K562 (cell line): Measurements from ENCODE around the gene NDC1. TPM values are rescaled to one million over a fixed set of nuclear protein-coding genes. Genes with fewer than 3 reads are reported as not detected.

Experiments
- ARHGAP35 ChIP-seq: fragments of 450-650 bp; IDR thresholded peaks from 2 replicates; pipeline ENCODE4 v1.6.1; 2018; ENCODE audit not compliant: partially characterized antibody
- CBFB ChIP-seq: sonication (generic); formaldehyde crosslinking; IDR thresholded peaks from 2 replicates; pipeline ENCODE4 v1.4.0; 2020; ENCODE audit warnings: mild to moderate bottlenecking, missing genetic modification reagents
- SMARCB1 ChIP-seq: IDR thresholded peaks from 2 replicates; pipeline ENCODE4 v1.6.1; 2011; ENCODE audit warnings: improper control_type of control experiment, low read depth; ENCODE audit not compliant: insufficient read length
- U2AF1 ChIP-seq: fragments of 200-400 bp; formaldehyde crosslinking; optimal IDR thresholded peaks from 2 replicates; pipeline ENCODE3; 2017; ENCODE audit warnings: mild to moderate bottlenecking, low read depth, low read length, moderate library complexity
- XRCC4 ChIP-seq: IDR thresholded peaks from one replicate; pipeline ENCODE4 v1.6.1; 2011; ENCODE audit not compliant: insufficient read depth, insufficient read length; ENCODE audit errors: extremely low read depth
- ZNF239 ChIP-seq: fragments of 250-450 bp; sonication (Bioruptor Pico); IDR thresholded peaks from 2 replicates; pipeline ENCODE4 v1.4.0; 2020; ENCODE audit warnings: mild to moderate bottlenecking
- polyA plus RNA-seq, 8 experiments: library from polyadenylated mRNA; depleted of rRNA in 4 of 8; stranded (reverse) in 5 of 8; unstranded in 3 of 8; fragments of >200 nt; fragmentation: Nextera tagmentation in 2 of 8; fragmentation: Illumina TruSeq in 1 of 8; extraction: Ambion mirVana in 2 of 8; extraction: Trizol in 1 of 8; gene quantifications; 2 replicates each; pipeline versions ENCODE4 v1.2.1 to v1.2.3, GENCODE V29; 2011 to 2014; ENCODE audit warnings: inconsistent platforms in 1 of 8, missing spikeins in 1 of 8
- total RNA-seq, 7 experiments: library from RNA; depleted of rRNA in 6 of 7; stranded (reverse); fragments of >200 nt in 6 of 7; fragmentation: Illumina TruSeq in 2 of 7; extraction: Trizol in 2 of 7; gene quantifications; 2 replicates each; pipeline versions ENCODE4 v1.2.1 to v1.2.3, GENCODE V29; 2011 to 2021; ENCODE audit warnings: low replicate concordance in 1 of 7
- TF ChIP-seq, protein P1 (sequence below): fragments of 250-450 bp; sonication (Bioruptor Pico); IDR thresholded peaks from 2 replicates; pipeline ENCODE4 v1.5.0; 2021; ENCODE audit warnings: mild to moderate bottlenecking, moderate library complexity
- TF ChIP-seq, protein P2 (sequence below): fragments of 200-800 bp; sonication (Bioruptor generic); IDR thresholded peaks from 2 replicates; pipeline ENCODE4 v1.6.1; 2017; ENCODE audit warnings: missing genetic modification characterization, missing compliant biosample characterization
- TF ChIP-seq, protein P3 (sequence below), 2 experiments: fragments of 450-650 bp; IDR thresholded peaks; 2 replicates each; pipeline ENCODE4 v1.6.1; 2018; ENCODE audit warnings: mild to moderate bottlenecking in 2 of 2, low read depth in 1 of 2; ENCODE audit not compliant: partially characterized antibody in 2 of 2
- TF ChIP-seq, protein P4 (sequence below): fragments of 450-650 bp; IDR thresholded peaks from 2 replicates; pipeline ENCODE4 v1.6.1; 2017; ENCODE audit warnings: antibody characterized with exemption, mild to moderate bottlenecking
- TF ChIP-seq, protein P5 (sequence below): sonication (generic); formaldehyde crosslinking; IDR thresholded peaks from 2 replicates; pipeline ENCODE4 v1.8.0; 2022; ENCODE audit warnings: missing genetic modification reagents, mild to moderate bottlenecking, moderate library complexity, borderline replicate concordance

Gene NDC1
- total and polyA plus RNA-seq, 9 of the 15 experiments (the other 6 are each of a cell fraction or from before 2014, with no cell fraction given): 26.9 to 102 (median 64.5) TPM

DNA sequence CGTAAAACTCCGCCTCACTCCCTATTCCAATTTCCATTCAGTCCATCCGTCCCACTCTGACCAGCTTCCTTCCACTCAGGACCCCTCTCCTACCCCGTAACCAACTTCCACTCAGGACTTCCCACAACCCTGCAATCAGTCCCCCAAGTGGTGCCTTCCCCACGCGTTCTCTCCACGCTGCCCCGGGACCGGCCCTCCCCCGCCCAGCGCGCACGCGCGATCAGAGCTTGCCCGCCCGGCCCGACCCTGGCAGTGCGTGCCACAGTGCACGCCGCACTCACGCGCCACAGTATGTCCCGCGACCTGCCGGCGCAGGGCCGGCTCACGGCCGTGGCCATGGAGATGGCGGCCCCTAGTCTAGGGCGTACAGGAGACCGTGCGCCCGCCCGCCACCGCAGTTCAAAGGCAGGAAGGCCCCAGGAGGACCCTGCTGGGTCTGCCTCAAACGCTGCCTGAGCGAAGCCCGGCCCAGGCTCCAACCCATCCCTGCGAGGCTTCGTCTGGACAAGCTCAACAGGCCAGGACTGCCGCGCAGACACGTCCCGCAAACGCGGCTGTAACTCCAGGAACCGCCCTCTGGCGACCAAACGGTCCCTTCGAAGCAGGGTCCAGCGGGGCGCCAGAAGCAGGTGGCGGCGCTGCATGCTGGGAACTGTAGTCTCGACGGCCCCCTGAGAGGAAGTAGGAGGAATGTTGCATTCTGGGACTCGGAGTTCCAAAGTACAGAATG is at the start of gene NDC1 (continued):
- TF ChIP-seq, protein P1, sequence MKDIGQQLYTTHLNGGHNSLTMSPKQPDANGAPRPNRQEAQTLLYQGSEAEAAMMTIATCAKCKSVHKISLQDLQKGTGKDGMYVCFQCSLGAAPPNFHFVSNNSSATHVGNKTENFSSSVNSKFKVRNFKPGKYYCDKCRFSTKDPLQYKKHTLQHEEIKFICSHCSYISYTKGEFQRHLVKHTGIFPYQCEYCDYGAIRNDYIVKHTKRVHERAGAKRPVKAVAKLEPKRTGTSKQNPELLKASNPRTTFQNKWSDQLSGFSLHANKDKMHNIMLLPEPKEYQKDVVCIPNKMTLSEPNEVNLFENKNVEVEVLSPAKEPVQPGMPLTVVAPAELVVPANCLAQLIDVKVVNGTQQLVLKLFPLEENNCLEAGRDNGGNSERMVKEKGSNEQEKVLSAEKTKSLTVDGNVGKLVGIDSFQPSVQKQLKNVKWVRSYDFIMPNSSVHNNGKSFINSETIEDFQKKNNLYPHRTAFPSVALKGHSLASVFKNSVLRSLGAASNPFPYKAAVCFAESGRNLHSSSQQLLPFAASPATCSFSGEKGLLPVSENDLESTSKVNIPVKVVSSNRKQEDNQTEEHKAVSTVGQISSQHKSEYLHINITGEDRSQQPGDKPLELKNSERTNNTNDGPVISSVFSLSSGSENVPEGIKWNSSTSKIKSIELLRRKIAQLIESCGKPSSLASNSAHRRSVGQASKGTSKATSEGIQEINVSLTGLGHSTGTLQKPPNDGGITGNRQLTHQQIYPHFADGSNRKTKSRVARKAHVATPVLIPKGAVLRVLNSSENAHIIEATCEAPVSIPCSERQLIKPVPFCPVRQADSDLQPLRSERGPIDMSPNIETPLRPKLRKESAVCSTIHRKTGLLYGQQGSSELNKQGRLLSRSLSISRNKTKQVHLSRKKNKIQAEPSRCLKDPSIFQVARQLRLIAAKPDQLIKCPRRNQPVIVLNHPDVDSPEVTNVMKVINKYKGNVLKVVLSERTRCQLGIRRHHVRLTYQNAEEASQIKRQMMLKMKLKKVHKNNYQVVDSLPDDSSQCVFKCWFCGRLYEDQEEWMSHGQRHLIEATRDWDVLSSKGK: no peak
- TF ChIP-seq CBFB: peak; percentile 75; the same call in 1 of the 2 replicates
- TF ChIP-seq, protein P2, sequence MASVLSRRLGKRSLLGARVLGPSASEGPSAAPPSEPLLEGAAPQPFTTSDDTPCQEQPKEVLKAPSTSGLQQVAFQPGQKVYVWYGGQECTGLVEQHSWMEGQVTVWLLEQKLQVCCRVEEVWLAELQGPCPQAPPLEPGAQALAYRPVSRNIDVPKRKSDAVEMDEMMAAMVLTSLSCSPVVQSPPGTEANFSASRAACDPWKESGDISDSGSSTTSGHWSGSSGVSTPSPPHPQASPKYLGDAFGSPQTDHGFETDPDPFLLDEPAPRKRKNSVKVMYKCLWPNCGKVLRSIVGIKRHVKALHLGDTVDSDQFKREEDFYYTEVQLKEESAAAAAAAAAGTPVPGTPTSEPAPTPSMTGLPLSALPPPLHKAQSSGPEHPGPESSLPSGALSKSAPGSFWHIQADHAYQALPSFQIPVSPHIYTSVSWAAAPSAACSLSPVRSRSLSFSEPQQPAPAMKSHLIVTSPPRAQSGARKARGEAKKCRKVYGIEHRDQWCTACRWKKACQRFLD: peak; percentile 98
- TF ChIP-seq ARHGAP35: no peak
- TF ChIP-seq XRCC4: no peak
- TF ChIP-seq, protein P3, sequence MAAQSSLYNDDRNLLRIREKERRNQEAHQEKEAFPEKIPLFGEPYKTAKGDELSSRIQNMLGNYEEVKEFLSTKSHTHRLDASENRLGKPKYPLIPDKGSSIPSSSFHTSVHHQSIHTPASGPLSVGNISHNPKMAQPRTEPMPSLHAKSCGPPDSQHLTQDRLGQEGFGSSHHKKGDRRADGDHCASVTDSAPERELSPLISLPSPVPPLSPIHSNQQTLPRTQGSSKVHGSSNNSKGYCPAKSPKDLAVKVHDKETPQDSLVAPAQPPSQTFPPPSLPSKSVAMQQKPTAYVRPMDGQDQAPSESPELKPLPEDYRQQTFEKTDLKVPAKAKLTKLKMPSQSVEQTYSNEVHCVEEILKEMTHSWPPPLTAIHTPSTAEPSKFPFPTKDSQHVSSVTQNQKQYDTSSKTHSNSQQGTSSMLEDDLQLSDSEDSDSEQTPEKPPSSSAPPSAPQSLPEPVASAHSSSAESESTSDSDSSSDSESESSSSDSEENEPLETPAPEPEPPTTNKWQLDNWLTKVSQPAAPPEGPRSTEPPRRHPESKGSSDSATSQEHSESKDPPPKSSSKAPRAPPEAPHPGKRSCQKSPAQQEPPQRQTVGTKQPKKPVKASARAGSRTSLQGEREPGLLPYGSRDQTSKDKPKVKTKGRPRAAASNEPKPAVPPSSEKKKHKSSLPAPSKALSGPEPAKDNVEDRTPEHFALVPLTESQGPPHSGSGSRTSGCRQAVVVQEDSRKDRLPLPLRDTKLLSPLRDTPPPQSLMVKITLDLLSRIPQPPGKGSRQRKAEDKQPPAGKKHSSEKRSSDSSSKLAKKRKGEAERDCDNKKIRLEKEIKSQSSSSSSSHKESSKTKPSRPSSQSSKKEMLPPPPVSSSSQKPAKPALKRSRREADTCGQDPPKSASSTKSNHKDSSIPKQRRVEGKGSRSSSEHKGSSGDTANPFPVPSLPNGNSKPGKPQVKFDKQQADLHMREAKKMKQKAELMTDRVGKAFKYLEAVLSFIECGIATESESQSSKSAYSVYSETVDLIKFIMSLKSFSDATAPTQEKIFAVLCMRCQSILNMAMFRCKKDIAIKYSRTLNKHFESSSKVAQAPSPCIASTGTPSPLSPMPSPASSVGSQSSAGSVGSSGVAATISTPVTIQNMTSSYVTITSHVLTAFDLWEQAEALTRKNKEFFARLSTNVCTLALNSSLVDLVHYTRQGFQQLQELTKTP (IDR thresholded peaks at IDR 0.05; ENCODE audit: low read depth in 1 of 2, partially characterized antibody in 2 of 2): peak; percentile 82 to 100
- TF ChIP-seq SMARCB1: no peak
- TF ChIP-seq U2AF1: peak; percentile 83
- TF ChIP-seq, protein P4, sequence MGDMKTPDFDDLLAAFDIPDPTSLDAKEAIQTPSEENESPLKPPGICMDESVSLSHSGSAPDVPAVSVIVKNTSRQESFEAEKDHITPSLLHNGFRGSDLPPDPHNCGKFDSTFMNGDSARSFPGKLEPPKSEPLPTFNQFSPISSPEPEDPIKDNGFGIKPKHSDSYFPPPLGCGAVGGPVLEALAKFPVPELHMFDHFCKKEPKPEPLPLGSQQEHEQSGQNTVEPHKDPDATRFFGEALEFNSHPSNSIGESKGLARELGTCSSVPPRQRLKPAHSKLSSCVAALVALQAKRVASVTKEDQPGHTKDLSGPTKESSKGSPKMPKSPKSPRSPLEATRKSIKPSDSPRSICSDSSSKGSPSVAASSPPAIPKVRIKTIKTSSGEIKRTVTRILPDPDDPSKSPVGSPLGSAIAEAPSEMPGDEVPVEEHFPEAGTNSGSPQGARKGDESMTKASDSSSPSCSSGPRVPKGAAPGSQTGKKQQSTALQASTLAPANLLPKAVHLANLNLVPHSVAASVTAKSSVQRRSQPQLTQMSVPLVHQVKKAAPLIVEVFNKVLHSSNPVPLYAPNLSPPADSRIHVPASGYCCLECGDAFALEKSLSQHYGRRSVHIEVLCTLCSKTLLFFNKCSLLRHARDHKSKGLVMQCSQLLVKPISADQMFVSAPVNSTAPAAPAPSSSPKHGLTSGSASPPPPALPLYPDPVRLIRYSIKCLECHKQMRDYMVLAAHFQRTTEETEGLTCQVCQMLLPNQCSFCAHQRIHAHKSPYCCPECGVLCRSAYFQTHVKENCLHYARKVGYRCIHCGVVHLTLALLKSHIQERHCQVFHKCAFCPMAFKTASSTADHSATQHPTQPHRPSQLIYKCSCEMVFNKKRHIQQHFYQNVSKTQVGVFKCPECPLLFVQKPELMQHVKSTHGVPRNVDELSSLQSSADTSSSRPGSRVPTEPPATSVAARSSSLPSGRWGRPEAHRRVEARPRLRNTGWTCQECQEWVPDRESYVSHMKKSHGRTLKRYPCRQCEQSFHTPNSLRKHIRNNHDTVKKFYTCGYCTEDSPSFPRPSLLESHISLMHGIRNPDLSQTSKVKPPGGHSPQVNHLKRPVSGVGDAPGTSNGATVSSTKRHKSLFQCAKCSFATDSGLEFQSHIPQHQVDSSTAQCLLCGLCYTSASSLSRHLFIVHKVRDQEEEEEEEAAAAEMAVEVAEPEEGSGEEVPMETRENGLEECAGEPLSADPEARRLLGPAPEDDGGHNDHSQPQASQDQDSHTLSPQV: peak; percentile 93
- TF ChIP-seq, protein P5, sequence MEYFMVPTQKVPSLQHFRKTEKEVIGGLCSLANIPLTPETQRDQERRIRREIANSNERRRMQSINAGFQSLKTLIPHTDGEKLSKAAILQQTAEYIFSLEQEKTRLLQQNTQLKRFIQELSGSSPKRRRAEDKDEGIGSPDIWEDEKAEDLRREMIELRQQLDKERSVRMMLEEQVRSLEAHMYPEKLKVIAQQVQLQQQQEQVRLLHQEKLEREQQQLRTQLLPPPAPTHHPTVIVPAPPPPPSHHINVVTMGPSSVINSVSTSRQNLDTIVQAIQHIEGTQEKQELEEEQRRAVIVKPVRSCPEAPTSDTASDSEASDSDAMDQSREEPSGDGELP (CRISPR knock-in tag): peak; percentile 99
- 0 out of 2 replicates have a peak, but pooled peaks have one; percentile 58 for TF ChIP-seq ZNF239 (CRISPR knock-in tag)
